Heart right ventricle (tissue), 16 donors: ENCODE results near the gene NADSYN1. TPM values are rescaled to one million over a fixed set of nuclear protein-coding genes. Genes with fewer than 3 reads are reported as not detected.
A peak's percentile ranks its signal among the peaks of the same experiment; 100 is the strongest.

Source experiments
- ATAC-seq, 8 donors: fragments of 200-7000 bp; cut with Tn5 transposase; one replicate each; pipeline ENCODE4 v1.9.1; 2020; ENCODE audit warnings: mild to moderate bottlenecking in 8 of 8, moderate library complexity in 8 of 8, moderate number of reproducible peaks in 1 of 8
- DNase-seq, 2 donors: peaks; one replicate each; pipeline ENCODE4 v3.0.0-alpha.2; 2020
- H3K27ac ChIP-seq, 10 donors: fragments of 200-600 bp; sonication (generic) in 2 of 10; one replicate each; pipeline versions ENCODE4 v1.5.0 to v1.8.0; 2020 to 2022; ENCODE audit warnings: mild to moderate bottlenecking in 3 of 10
- H3K27me3 ChIP-seq, 7 donors: fragments of 200-600 bp; one replicate each; pipeline ENCODE4 v1.8.0; 2021 to 2022; ENCODE audit warnings: mild to moderate bottlenecking in 2 of 7
- H3K36me3 ChIP-seq, 9 donors: fragments of 200-600 bp; sonication (generic) in 1 of 9; one replicate each; pipeline versions ENCODE4 v1.5.0 to v1.8.0; 2020 to 2022; ENCODE audit warnings: mild to moderate bottlenecking in 2 of 9
- H3K4me1 ChIP-seq, 9 donors: fragments of 200-600 bp; sonication (generic) in 1 of 9; one replicate each; pipeline versions ENCODE4 v1.5.0 to v1.8.0; 2020 to 2022; ENCODE audit warnings: mild to moderate bottlenecking in 4 of 9
- H3K4me3 ChIP-seq, 10 donors: fragments of 200-600 bp; sonication (generic) in 2 of 10; one replicate each; pipeline versions ENCODE4 v1.5.0 to v1.8.0; 2020 to 2022; ENCODE audit warnings: mild to moderate bottlenecking in 7 of 10, moderate library complexity in 2 of 10
- H3K9me3 ChIP-seq, 11 donors: fragments of 200-600 bp in 10 of 11; sonication (generic) in 2 of 11; one replicate each; pipeline versions ENCODE4 v1.5.0 to v1.8.0; 2013 to 2022; ENCODE audit warnings: mild to moderate bottlenecking in 2 of 11, control low read depth in 1 of 11, moderate library complexity in 1 of 11
- CTCF ChIP-seq, 9 donors: fragments of 200-600 bp; sonication (generic) in 2 of 9; IDR thresholded peaks; one replicate each; pipeline versions ENCODE4 v1.5.0 to v1.8.0; 2021 to 2022; ENCODE audit warnings: antibody characterized with exemption in 9 of 9, mild to moderate bottlenecking in 5 of 9, moderate library complexity in 1 of 9
- WGBS, 2 donors: extraction: QIAGEN DNeasy Blood & Tissue Kit; methylation state at CpG; one replicate each; pipeline ENCODE4 v1.1.7; 2013; ENCODE audit warnings: inconsistent platforms in 1 of 2; 5-methylcytosine and 5-hydroxymethylcytosine counted together
- intact Hi-C, 10 donors: fragments of 100-400 bp; cut with DNase I; formaldehyde crosslinking; loops; one replicate each; pipeline versions ENCODE4 v1.11.1 to v1.14.2; 2022
- polyA plus RNA-seq, 2 donors: library from polyadenylated mRNA; stranded (reverse); fragments of 200-250 nt; gene quantifications; one replicate each; pipeline ENCODE4 v1.2.3, GENCODE V29; 2013
- total RNA-seq, 10 donors: library from RNA; stranded (reverse); fragmentation: NEBNext Ultra II Directional in 3 of 10; extraction: Animal tissue kit (Norgen Biotek cat#: 25700) in 3 of 10; gene quantifications; one replicate each; pipeline versions ENCODE4 v1.2.1 to v1.2.4, GENCODE V29; 2021 to 2023
- donor health status: Arrhythmogenic right ventricular cardiomyopathy.
- donor health status: ischemic (EF 13 %, LVEDD 7.1; RV severe dilation, severe dysfunction).
- donor health status: healthy with polysubstance abuse.
- donor health status: DM: no; HTN: yes; CAD: no.
- donor health status: DM: no; HTN: no; CAD: no.
- donor health status: ischemic (EF 25% LVEDD 6.9; RV normal size, moderate dysfunction).
- donor health status: ischemic (EF 25% LVEDD 5.7; RV mildly dilated, moderate dysfunction).
- donor health status: healthy.
- donor health status: DM: yes; HTN: yes; CAD: no.
- donor health status: Ischemic cardiomyopathy.
- donor health status: ischemic (EF 35%, LVEDD 5.7; RV mildly dilated, moderate dysfunction).
- donor health status: nonischemic (EF 11% LVEDD 7.7; RV severe dilation, severe dysfunction).
- donor health status: DM: yes; HTN: yes; CAD: no.
- donor health status: PGD.
- donor health status: ischemic (EF 29% LVEDD 5.4; RV normal size, mild dysfunction).
- donor health status: nonischemic (EF 23%, LVEDD 6.1; RV moderate dilation, normal function).

NADSYN1 gene
- total and polyA plus RNA-seq, 12 donors = 13.4 to 32.0 (median 16.9) TPM

DNA sequence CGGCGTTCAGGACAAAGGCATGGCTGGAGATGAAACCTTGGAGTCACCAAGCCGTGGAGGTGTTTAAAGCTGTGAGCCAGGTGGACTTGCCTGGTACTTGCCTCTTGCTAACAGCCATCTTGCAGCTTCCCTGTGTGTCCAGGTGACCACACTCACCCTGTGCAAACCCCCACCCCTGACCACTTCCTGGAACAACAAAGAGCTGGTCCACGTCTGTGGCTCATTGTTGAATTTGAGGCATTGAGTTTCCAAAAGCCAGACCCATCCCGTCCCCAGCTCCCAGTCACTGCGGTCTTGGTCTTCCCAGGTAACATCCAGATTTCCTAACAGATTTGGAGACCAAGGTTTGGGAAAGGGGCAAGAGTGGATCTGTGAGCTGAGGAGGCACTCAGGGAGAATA lies 23.3 kb upstream of the NADSYN1 start:
- WGBS, 2 donors = 92 to 94% methylated on average over 6 of the region's 6 CpGs
- TF ChIP-seq CTCF (IDR thresholded peaks at IDR 0.05) = no peak
- DNase-seq (no peak), ATAC-seq (no peak)
- Histone ChIP-seq H3K4me3 (no peak overlapping the region), H3K27ac (no peak overlapping the region), H3K9me3 (peaks cover 0 to 4% (median 0%) of the 10 kb centered on the region in 11 donors), H3K36me3 (peaks cover 0 to under 1% (median 0%) of the 10 kb centered on the region in 9 donors), H3K27me3 (no peaks in the 10 kb centered on the region), H3K4me1 (peaks cover 0 to 23% (median 12%) of the 10 kb centered on the region in 9 donors)
- intact Hi-C loops = no loop called here

DNA sequence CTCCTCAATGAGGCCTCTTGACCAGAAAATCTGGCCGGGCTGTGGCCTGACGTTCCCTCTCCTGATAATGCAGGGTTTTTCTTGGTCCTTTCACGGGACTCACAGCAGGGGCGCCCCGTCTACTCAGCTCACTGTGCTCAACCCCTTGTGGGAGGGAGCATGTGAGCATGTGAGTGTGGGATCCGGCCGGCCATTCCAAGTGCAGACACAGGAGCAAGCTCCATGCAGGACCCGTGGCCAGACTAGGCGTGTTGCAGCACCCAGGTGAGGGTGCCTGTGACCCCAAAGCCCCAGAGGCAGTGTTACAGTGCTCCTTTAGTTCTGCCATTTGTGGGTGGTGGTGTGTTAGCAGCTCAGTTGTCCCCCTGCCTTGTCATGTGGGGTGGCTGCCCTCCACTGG lies 22.8 kb upstream of the NADSYN1 start:
- Histone ChIP-seq H3K4me1 (peaks cover 0 to 23% (median 12%) of the 10 kb centered on the region in 9 donors), H3K27me3 (no peaks in the 10 kb centered on the region), H3K4me3 (no peak overlapping the region), H3K27ac (no peak overlapping the region), H3K36me3 (peaks cover 0 to 5% (median under 1%) of the 10 kb centered on the region in 9 donors), H3K9me3 (peaks cover 0 to 4% (median 0%) of the 10 kb centered on the region in 11 donors)
- DNase-seq (no peak), ATAC-seq (no peak)
- intact Hi-C loops = no loop called here
- no peak for TF ChIP-seq CTCF (IDR thresholded peaks at IDR 0.05)
- WGBS, 2 donors = 89 to 94% methylated on average over 9 of the region's 9 CpGs

DNA sequence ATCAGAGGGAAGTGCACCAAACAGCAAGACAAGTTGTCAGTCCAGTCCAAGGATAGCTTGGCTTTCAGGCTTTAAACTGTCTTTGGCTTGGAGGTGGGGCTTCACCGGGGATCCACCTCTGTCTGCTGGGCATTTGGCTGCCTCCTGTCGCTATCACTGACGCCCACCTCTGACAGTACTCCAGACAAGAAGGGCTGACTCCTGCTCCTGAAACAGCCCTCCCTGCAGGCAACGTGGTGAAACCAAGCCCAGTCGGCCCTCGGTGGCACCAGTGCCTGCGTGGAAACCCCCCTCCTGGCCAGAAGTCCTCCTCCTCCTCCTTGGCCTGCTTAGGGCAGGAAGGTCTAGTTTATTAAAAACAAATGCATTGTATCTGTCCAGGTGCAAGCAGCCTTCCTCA lies 21.7 kb upstream of the NADSYN1 start:
- H3K27ac ChIP-seq = no peak overlapping the region
- ATAC-seq (no peak), DNase-seq (no peak)
- 44 to 55% methylated on average over 7 of the region's 7 CpGs for WGBS, 2 donors
- TF ChIP-seq CTCF (IDR thresholded peaks at IDR 0.05) = no peak
- H3K27me3 ChIP-seq = no peaks in the 10 kb centered on the region
- intact Hi-C loops = no loop called here
- peaks cover 0 to 4% (median 0%) of the 10 kb centered on the region in 11 donors for H3K9me3 ChIP-seq
- H3K4me1 ChIP-seq = peaks cover 0 to 23% (median 12%) of the 10 kb centered on the region in 9 donors
- no peak overlapping the region for H3K4me3 ChIP-seq
- peaks cover 0 to 14% (median 7%) of the 10 kb centered on the region in 9 donors for H3K36me3 ChIP-seq

DNA sequence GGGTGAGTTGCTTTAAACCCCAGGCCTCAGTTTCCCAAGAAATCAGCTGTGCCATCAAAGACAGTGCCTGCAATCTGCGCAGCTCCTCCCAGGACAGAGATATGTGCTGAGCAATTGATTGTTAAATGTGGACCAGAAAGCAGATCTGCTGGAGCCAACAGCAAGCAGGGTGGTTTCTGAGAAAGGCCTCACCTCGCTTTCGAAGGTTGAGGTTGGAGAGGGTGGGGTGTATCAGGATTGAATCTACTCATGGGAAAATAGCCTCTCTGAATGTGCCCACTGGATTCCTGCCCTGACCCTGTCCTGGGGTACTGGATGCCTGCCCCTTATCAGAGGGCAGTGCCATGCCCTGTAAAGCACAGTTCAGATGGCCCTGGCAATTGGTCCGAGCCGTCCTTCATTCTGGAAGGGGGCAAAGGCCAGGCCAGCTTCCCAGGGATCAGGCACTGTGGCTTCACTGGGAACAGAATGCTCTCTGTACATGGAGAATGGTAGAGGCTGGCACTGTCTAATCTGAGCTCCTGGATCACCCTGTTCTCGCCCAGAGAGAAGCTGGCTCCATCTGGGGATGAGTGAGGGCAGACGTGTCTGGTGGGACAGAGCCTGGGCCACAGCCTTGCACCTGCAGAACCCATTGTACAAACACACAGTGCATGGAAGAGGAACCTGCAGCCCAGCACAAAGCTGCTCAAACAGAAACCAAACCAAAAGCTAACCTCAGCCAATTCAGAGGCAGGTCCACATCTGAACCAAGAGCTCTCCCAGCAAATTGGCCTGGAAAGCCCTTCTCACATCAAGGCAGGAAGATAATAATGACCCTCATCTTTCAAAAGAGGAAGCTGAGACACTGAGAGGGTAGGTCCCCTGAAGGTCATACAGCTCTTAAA lies 20.0 kb upstream of the NADSYN1 start:
- DNase-seq (no peak), ATAC-seq (peak in 6 of 8 donors; percentile 19 to 86 (median 40))
- TF ChIP-seq CTCF (IDR thresholded peaks at IDR 0.05) = no peak
- H3K27ac ChIP-seq = peak overlapping the region in 8 of 10 donors; percentile 22 to 65 (median 34)
- 75 to 87% methylated on average over 7 of the region's 7 CpGs for WGBS, 2 donors
- intact Hi-C loops = no loop called here
- no peaks in the 10 kb centered on the region for H3K9me3 ChIP-seq
- no peaks in the 10 kb centered on the region for H3K27me3 ChIP-seq
- peaks cover 0 to 23% (median 12%) of the 10 kb centered on the region in 9 donors for H3K4me1 ChIP-seq
- H3K36me3 ChIP-seq = peaks cover 0 to 27% (median 7%) of the 10 kb centered on the region in 9 donors
- no peak overlapping the region for H3K4me3 ChIP-seq
